Mesenchymal stem cell (in vitro differentiated cells and primary cell): ENCODE measurements around the gene SLC9A4.

ENCODE experiments used
- DNase-seq: peaks from one replicate; pipeline ENCODE4 v3.0.0-alpha.2; 2013
- H2AFZ ChIP-seq: one replicate; pipeline ENCODE4 v1.6.1; 2013; ENCODE audit warnings: low read depth, mild to moderate bottlenecking, control low read depth, inconsistent platforms, low read length, moderate library complexity
- H2AK5ac ChIP-seq: 2 replicates; pipeline ENCODE4 v1.6.1; 2013; ENCODE audit warnings: low read length, moderate library complexity, mild to moderate bottlenecking, inconsistent platforms; ENCODE audit not compliant: severe bottlenecking
- H2BK120ac ChIP-seq: one replicate; pipeline ENCODE4 v1.6.1; 2013; ENCODE audit warnings: low read depth, mild to moderate bottlenecking, inconsistent platforms, low read length, moderate library complexity
- H2BK12ac ChIP-seq, 2 experiments: one replicate each; pipeline ENCODE4 v1.6.1; 2013; ENCODE audit warnings: inconsistent platforms in 2 of 2, low read length in 2 of 2, mild to moderate bottlenecking in 2 of 2, moderate library complexity in 2 of 2, control low read depth in 1 of 2
- H2BK15ac ChIP-seq: one replicate; pipeline ENCODE4 v1.6.1; 2013; ENCODE audit warnings: mild to moderate bottlenecking, low read depth, inconsistent platforms; ENCODE audit not compliant: poor library complexity, severe bottlenecking
- H2BK5ac ChIP-seq: 2 replicates; pipeline ENCODE4 v1.6.1; 2013; ENCODE audit warnings: low read depth, mild to moderate bottlenecking, low read length, control low read depth, inconsistent platforms; ENCODE audit not compliant: poor library complexity, severe bottlenecking
- H3K14ac ChIP-seq, 2 experiments: one replicate each; pipeline ENCODE4 v1.6.1; 2013; ENCODE audit warnings: inconsistent platforms in 2 of 2, low read length in 2 of 2, control low read depth in 1 of 2, mild to moderate bottlenecking in 1 of 2, moderate library complexity in 1 of 2
- H3K18ac ChIP-seq, 2 experiments: one replicate each; pipeline ENCODE4 v1.6.1; 2013; ENCODE audit warnings: inconsistent platforms in 2 of 2, low read length in 2 of 2, control low read depth in 1 of 2, low read depth in 1 of 2, mild to moderate bottlenecking in 1 of 2
- H3K23ac ChIP-seq, 2 experiments: one replicate each; pipeline ENCODE4 v1.6.1; 2013; ENCODE audit warnings: inconsistent platforms in 2 of 2, low read length in 2 of 2, mild to moderate bottlenecking in 2 of 2, moderate library complexity in 2 of 2, control low read depth in 1 of 2
- H3K27ac ChIP-seq: 2 replicates; pipeline ENCODE4 v1.5.1; 2013; ENCODE audit warnings: mild to moderate bottlenecking, moderate library complexity, low read length, control low read depth, inconsistent platforms; ENCODE audit not compliant: poor library complexity, severe bottlenecking
- H3K27me3 ChIP-seq, 2 experiments: 2 replicates each; pipeline versions ENCODE4 v1.6.1 to v1.7.0; 2013; ENCODE audit warnings: low read length in 2 of 2, mild to moderate bottlenecking in 2 of 2, moderate library complexity in 2 of 2, control low read depth in 1 of 2, inconsistent platforms in 1 of 2; ENCODE audit not compliant: control insufficient read depth in 1 of 2, insufficient read depth in 1 of 2
- H3K36me3 ChIP-seq, 2 experiments: 2 replicates each; pipeline versions ENCODE4 v1.6.1 to v1.7.0; 2013; ENCODE audit warnings: low read length in 2 of 2, control low read depth in 1 of 2, inconsistent platforms in 1 of 2, low read depth in 1 of 2, mild to moderate bottlenecking in 1 of 2; ENCODE audit not compliant: insufficient read depth in 2 of 2, control insufficient read depth in 1 of 2
- H3K4ac ChIP-seq, 2 experiments: one replicate each; pipeline ENCODE4 v1.6.1; 2013; ENCODE audit warnings: inconsistent platforms in 2 of 2, low read length in 2 of 2, mild to moderate bottlenecking in 2 of 2, moderate library complexity in 2 of 2, control low read depth in 1 of 2, low read depth in 1 of 2
- H3K4me1 ChIP-seq: 2 replicates; pipeline ENCODE4 v1.6.1; 2013; ENCODE audit warnings: low read depth, low read length, control low read depth; ENCODE audit not compliant: control insufficient read depth, insufficient read depth
- H3K4me2 ChIP-seq: 2 replicates; pipeline ENCODE4 v1.6.1; 2013; ENCODE audit warnings: low read length, mild to moderate bottlenecking, inconsistent platforms; ENCODE audit not compliant: poor library complexity, severe bottlenecking
- H3K4me3 ChIP-seq, 2 experiments: 2 replicates each; pipeline versions ENCODE4 v1.5.1 to v1.7.0; 2013; ENCODE audit warnings: low read length in 2 of 2, mild to moderate bottlenecking in 2 of 2, control low read depth in 1 of 2, low read depth in 1 of 2; ENCODE audit not compliant: insufficient read depth in 1 of 2
- H3K79me1 ChIP-seq: replicated peaks from 2 replicates; pipeline ENCODE4 v1.6.1; 2013; ENCODE audit warnings: mild to moderate bottlenecking, control low read depth, low read length, inconsistent platforms; ENCODE audit not compliant: poor library complexity, severe bottlenecking
- H3K9ac ChIP-seq: 2 replicates; pipeline ENCODE4 v1.7.0; 2013; ENCODE audit warnings: mild to moderate bottlenecking, low read length, moderate library complexity
- H3K9me3 ChIP-seq: 2 replicates; pipeline ENCODE4 v1.7.0; 2013; ENCODE audit warnings: mild to moderate bottlenecking, low read length; ENCODE audit not compliant: control insufficient read depth
- H4K8ac ChIP-seq: one replicate; pipeline ENCODE4 v1.6.1; 2013; ENCODE audit warnings: inconsistent platforms, mild to moderate bottlenecking, low read length, moderate library complexity
- H4K91ac ChIP-seq: one replicate; pipeline ENCODE4 v1.6.1; 2013; ENCODE audit warnings: mild to moderate bottlenecking, low read length, inconsistent platforms
- WGBS: methylation state at CpG from one replicate; pipeline ENCODE4 v1.1.7; 2013; ENCODE audit warnings: mixed read lengths; 5-methylcytosine and 5-hydroxymethylcytosine counted together

Gene SLC9A4

GRCh38 chr2:102515851-102516250, 42.8 kb downstream of the SLC9A4 start:
- no peak overlapping the region for H3K4me2 ChIP-seq
- no peaks in the 10 kb centered on the region for H3K27me3 ChIP-seq
- no peak overlapping the region for H3K27ac ChIP-seq
- H2AK5ac ChIP-seq, result peak overlapping the region; percentile 69
- no peak overlapping the region for H2BK15ac ChIP-seq
- H3K9me3 ChIP-seq, result no peaks in the 10 kb centered on the region
- H3K4ac ChIP-seq, result no peak overlapping the region
- no peak overlapping the region for H2BK12ac ChIP-seq
- no peaks in the 10 kb centered on the region for H3K79me1 ChIP-seq
- no peak overlapping the region for H3K23ac ChIP-seq
- no peak overlapping the region for H2BK120ac ChIP-seq
- no peak overlapping the region for H3K4me3 ChIP-seq
- H4K8ac ChIP-seq, result no peak overlapping the region
- H3K14ac ChIP-seq, result no peak overlapping the region
- H2BK5ac ChIP-seq, result no peak overlapping the region
- H3K4me1 ChIP-seq, result peaks cover 2% of the 10 kb centered on the region
- H2AFZ ChIP-seq, result no peak overlapping the region
- H3K36me3 ChIP-seq, result no peaks in the 10 kb centered on the region
- no peak overlapping the region for H3K18ac ChIP-seq
- 75% methylated on average over 4 of the region's 5 CpGs for WGBS
- H3K9ac ChIP-seq, result no peak overlapping the region
- DNase-seq, result no peak
- H4K91ac ChIP-seq, result no peak overlapping the region

DNA sequence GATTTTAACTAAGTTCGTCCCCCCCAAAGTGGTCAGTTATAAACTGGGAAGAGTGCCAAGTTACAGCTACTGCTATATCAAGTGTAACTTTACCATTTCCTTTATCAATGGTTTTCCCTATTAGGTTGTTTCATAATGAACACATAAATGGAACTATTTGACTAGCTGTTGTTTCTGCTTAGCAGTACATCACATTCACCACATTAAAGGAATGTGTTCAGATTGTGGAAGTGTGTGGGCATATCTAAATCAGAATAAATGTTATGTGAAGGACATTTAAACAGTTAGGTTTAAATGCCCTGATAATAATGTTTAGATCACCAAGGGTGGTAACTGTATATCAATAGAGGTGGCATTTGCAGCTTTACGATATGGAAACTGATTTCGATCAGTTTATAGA, 45.1 kb downstream of the SLC9A4 start:
- Histone ChIP-seq H3K27ac (no peak overlapping the region), H3K79me1 (no peaks in the 10 kb centered on the region), H2BK12ac (no peak overlapping the region), H3K4me1 (peaks cover 2% of the 10 kb centered on the region), H3K4ac (no peak overlapping the region), H4K8ac (no peak overlapping the region), H2AFZ (no peak overlapping the region), H2BK5ac (no peak overlapping the region), H2BK15ac (no peak overlapping the region), H3K9ac (no peak overlapping the region), H3K18ac (no peak overlapping the region), H3K36me3 (no peaks in the 10 kb centered on the region), H3K4me2 (no peak overlapping the region), H3K14ac (no peak overlapping the region), H4K91ac (no peak overlapping the region), H3K23ac (no peak overlapping the region), H2AK5ac (no peak overlapping the region), H3K27me3 (peaks cover 0 to 7% of the 10 kb centered on the region in 2 experiments), H3K4me3 (no peak overlapping the region), H3K9me3 (no peaks in the 10 kb centered on the region), H2BK120ac (no peak overlapping the region)
- DNase-seq, result no peak
- 96% methylated on average over 3 of the region's 3 CpGs for WGBS

DNA sequence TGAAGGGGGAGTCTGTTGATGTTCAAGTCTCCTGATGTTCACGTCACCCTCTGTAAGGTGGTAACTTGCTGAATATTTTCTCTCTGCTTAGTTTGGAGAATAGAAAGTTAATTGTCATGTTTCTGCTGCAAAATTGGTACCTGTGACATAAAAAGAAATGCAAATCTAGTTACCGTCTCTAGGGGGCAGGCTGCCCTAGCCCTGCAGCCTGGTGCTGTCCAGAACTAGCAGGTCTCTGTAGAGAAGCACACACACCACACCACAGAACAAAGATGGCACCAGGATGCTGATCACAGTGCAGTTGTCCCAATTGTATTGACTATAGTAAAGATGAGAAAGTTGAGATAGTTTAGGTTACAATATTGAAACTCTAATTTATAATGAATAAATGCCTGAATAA, 47.0 kb downstream of the SLC9A4 start:
- DNase-seq, result no peak
- Histone ChIP-seq H3K14ac (no peak overlapping the region), H3K27ac (no peak overlapping the region), H3K36me3 (no peaks in the 10 kb centered on the region), H3K4me1 (no peaks in the 10 kb centered on the region), H3K27me3 (peaks cover 0 to 13% of the 10 kb centered on the region in 2 experiments), H3K4me2 (no peak overlapping the region), H4K91ac (no peak overlapping the region), H2BK12ac (no peak overlapping the region), H2AFZ (no peak overlapping the region), H3K79me1 (no peaks in the 10 kb centered on the region), H3K18ac (no peak overlapping the region), H2BK5ac (no peak overlapping the region), H3K9ac (no peak overlapping the region), H2AK5ac (no peak overlapping the region), H4K8ac (no peak overlapping the region), H3K4me3 (no peak overlapping the region), H2BK120ac (no peak overlapping the region), H3K23ac (no peak overlapping the region), H3K9me3 (no peaks in the 10 kb centered on the region), H3K4ac (no peak overlapping the region), H2BK15ac (no peak overlapping the region)
- WGBS, result 11% methylated on average over 2 of the region's 2 CpGs

DNA sequence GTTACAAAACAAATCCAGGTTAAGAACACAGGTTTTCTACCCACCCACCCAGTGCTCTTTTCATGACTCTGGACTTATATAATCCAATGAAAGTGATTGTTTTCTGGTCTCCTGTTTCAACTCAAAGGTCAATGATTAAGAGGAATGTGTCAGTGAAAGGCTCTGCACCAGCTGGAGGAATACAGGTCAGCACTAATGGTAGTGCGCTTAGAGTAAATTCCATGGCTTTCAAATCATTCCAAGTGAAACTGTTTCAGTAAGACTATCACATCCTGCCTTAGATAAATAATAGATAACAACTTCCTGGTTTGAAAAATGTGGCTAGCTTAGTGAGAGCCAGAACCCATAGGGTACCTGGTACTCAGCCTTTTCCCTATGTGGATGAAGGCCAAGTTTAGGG, 47.8 kb downstream of the SLC9A4 start:
- Histone ChIP-seq H3K9me3 (no peaks in the 10 kb centered on the region), H3K14ac (no peak overlapping the region), H2AFZ (no peak overlapping the region), H3K4me3 (no peak overlapping the region), H4K8ac (no peak overlapping the region), H3K23ac (no peak overlapping the region), H3K4me2 (no peak overlapping the region), H3K4me1 (no peaks in the 10 kb centered on the region), H2BK12ac (no peak overlapping the region), H2AK5ac (no peak overlapping the region), H3K4ac (no peak overlapping the region), H2BK5ac (no peak overlapping the region), H3K36me3 (no peaks in the 10 kb centered on the region), H3K18ac (no peak overlapping the region), H3K27ac (peak overlapping the region; percentile 24), H2BK15ac (no peak overlapping the region), H3K79me1 (no peaks in the 10 kb centered on the region), H3K9ac (no peak overlapping the region), H3K27me3 (peaks cover 0 to 13% of the 10 kb centered on the region in 2 experiments), H4K91ac (no peak overlapping the region), H2BK120ac (no peak overlapping the region)
- no peak for DNase-seq
- WGBS, result no CpG with 5 or more reads among the region's 1 CpG
